HS-5 (cell line): ENCODE measurements around the gene AGBL4.

Experiments used
- DNase-seq: peaks from one replicate; pipeline ENCODE4 v3.0.0-alpha.2; 2012; ENCODE audit warnings: low read depth

Gene AGBL4

GRCh38 chr1:49694251-49694827, 329.4 kb downstream of the AGBL4 start:
- no peak for DNase-seq

GRCh38 chr1:49686107-49686506, 337.6 kb downstream of the AGBL4 start:
- DNase-seq = no peak

- no peak for DNase-seq
Measured at GRCh38 chr1:49677706-49678105, 346.0 kb downstream of the AGBL4 start.

GRCh38 chr1:49651136-49651535, 372.6 kb downstream of the AGBL4 start:
- no peak for DNase-seq

- no peak for DNase-seq
Measured at GRCh38 chr1:49630156-49630555, 393.6 kb downstream of the AGBL4 start.

GRCh38 chr1:49627781-49628180, 396.0 kb downstream of the AGBL4 start:
- DNase-seq = no peak

GRCh38 chr1:49626472-49626871, 397.3 kb downstream of the AGBL4 start:
- no peak for DNase-seq

GRCh38 chr1:49622877-49623276, 400.9 kb downstream of the AGBL4 start:
- no peak for DNase-seq

- no peak for DNase-seq
Measured at GRCh38 chr1:49606082-49606481, 417.7 kb downstream of the AGBL4 start.

GRCh38 chr1:49597436-49597835, 426.3 kb downstream of the AGBL4 start:
- no peak for DNase-seq

GRCh38 chr1:49576327-49576901, 447.3 kb downstream of the AGBL4 start:
- DNase-seq = no peak

- no peak for DNase-seq
Measured at GRCh38 chr1:49556676-49557234, 467.0 kb downstream of the AGBL4 start.

GRCh38 chr1:49552101-49552500, 471.7 kb downstream of the AGBL4 start:
- no peak for DNase-seq

GRCh38 chr1:49544615-49545014, 479.1 kb downstream of the AGBL4 start:
- DNase-seq = no peak

GRCh38 chr1:49541096-49541752, 482.5 kb downstream of the AGBL4 start:
- DNase-seq = no peak

- DNase-seq = no peak
Measured at GRCh38 chr1:49527606-49528305, 496.0 kb downstream of the AGBL4 start.

- DNase-seq = no peak
Measured at GRCh38 chr1:49526672-49527071, 497.1 kb downstream of the AGBL4 start.

- DNase-seq = no peak
Measured at GRCh38 chr1:49523764-49524163, 500.0 kb downstream of the AGBL4 start.

GRCh38 chr1:49466961-49467360, 556.8 kb downstream of the AGBL4 start:
- DNase-seq = no peak

GRCh38 chr1:49465486-49466185, 558.1 kb downstream of the AGBL4 start:
- no peak for DNase-seq

- no peak for DNase-seq
Measured at GRCh38 chr1:49448200-49448599, 575.6 kb downstream of the AGBL4 start.

GRCh38 chr1:49436865-49437264, 586.9 kb downstream of the AGBL4 start:
- no peak for DNase-seq
